Activated gamma-delta T cell (primary cell): ENCODE results near the gene PPP1R3E.
A peak's percentile ranks its signal among the peaks of the same experiment; 100 is the strongest.

Experiments
- DNase-seq: peaks from one replicate; lab custom pipeline; 2025; lab: John Stamatoyannopoulos, UW

The PPP1R3E gene

GRCh38 chr14:23322568-23323517 lies 20.2 kb upstream of the PPP1R3E start:
- no peak for DNase-seq

- DNase-seq = no peak
These were observed 19.2 kb upstream of the PPP1R3E start for GRCh38 chr14:23321572-23322547.

- DNase-seq = peak; percentile 89
These were observed 18.2 kb upstream of the PPP1R3E start, which contains the start of gene PABPN1 for GRCh38 chr14:23320584-23321571. Gene PABPN1, plus strand, starts transcription at chr14:23321457. Its CDS starts 13 bp downstream, at chr14:23321470.

DNA sequence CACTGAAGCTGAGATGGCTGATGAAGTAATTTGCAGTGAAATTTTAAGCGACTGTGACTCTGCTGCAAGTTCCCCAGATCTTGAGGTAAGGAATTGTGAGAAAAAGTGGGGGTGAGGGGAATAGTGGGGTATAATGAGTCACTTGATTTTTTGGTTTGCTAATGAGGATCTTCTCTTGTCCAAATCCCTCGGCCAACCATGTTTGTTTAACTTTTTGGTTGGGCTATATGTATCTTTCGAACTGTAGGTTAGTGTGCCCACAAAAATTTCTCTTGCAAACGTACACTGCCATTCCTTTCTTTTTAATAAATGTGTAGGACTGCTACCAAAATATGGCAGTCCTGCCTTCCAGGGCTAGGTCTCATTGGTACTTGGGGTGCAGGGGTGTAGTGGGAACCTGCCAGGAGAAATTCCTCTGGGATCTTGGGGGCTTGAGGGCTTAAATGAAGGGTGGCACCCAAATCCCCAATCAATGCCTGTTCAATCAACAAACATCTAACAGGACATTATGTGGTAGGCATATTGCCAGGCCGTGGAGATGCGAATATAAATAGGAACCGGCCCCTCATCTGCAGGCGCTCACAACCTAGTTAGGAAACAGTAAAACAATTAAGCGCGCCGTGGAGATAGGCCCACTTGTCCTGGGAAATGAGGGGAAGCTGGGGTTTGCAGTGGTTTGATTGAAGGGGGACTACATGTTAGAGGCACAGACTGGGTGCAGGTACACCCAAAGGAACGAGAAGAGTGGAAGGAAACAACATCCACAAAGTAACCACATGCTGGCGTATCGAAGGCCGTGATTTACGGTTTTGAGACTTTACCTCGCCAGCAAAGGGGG lies 17.3 kb upstream of the PPP1R3E start:
- DNase-seq = no peak

- DNase-seq = no peak
These were observed 13.6 kb upstream of the PPP1R3E start for GRCh38 chr14:23316300-23316699.

- DNase-seq = no peak
These were observed 7.9 kb upstream of the PPP1R3E start for GRCh38 chr14:23310546-23310945.

- DNase-seq = no peak
These were observed 6.2 kb upstream of the PPP1R3E start for GRCh38 chr14:23308721-23309445.

GRCh38 chr14:23307687-23308644 lies 5.3 kb upstream of the PPP1R3E start:
- no peak for DNase-seq

DNA sequence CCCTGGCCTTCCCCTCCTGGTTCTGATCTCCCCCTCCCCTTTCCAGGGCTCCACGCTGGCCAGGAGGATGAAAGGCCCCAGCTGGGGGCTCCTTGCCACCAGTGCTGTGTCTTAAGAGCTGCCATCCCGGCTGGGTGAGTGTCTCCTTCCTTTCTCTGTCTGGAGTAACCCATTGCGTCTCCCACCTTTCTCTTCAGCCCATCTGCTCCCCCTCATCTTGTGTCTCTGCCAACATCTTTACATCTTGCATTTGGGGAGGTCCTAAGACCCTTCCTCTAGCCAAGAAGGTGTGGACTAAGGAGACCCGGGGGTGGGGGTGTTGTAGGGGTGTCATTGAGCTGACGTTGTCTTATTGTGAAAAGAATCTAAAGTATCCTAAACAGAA lies 4.5 kb upstream of the PPP1R3E start:
- no peak for DNase-seq

- DNase-seq = no peak
These were observed 3.9 kb upstream of the PPP1R3E start, which contains the start of gene BCL2L2 for GRCh38 chr14:23306412-23307145. Gene BCL2L2, plus strand, starts transcription at chr14:23306833. Its CDS starts 935 bp downstream, at chr14:23307768.

DNA sequence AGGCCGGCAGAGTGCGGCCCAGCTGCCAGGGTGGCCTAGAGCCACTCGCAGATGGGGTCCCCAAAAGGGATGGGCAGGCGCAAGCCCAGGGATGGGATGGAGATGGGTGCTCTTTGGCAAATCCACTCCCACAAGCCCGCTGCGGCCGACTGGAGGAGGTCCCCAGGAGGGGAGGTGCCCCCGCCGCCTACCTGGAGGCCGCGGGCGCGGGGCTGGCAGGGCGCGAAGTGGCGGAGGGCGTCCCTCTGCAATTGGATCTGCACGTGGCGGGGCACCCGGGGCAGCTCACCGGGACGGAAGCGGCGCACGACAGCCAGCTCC lies 730 bp downstream of the PPP1R3E start:
- peak; percentile 67 for DNase-seq

DNA sequence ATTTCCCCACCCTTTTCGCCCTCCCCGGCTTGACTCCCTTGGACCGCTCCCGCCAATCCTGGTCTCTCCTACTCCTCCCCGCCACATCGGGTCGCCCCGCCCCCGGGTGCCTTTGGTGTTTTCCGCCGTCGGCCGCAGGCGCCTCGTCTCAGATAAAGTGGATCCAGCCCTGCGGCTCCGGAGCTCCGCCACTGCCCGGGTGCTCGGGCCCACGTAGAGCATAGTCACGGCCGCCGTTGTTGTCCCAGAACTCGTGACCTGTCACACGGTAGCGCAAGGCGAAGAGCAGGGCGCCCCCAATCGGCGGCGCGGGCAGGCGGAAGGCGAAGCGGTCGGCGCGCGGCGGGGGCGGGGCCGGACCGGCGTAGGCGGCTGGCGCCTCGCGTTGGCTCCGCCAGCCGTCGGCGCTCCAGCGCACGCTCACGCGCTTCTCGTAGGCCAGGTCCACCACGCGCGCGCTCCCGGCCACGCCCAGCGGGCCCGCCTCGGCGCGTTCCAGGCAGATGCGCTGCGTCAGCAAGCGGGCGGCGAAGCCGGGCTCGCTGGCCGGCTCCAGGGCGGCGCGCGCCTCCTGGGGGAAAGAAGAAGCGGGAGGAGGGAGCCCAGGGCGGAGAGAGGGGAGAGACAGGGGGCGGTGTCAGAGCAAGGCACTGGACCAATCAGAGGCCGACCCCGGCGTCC lies 1.2 kb downstream of the PPP1R3E start:
- DNase-seq = peak; percentile 97

DNA sequence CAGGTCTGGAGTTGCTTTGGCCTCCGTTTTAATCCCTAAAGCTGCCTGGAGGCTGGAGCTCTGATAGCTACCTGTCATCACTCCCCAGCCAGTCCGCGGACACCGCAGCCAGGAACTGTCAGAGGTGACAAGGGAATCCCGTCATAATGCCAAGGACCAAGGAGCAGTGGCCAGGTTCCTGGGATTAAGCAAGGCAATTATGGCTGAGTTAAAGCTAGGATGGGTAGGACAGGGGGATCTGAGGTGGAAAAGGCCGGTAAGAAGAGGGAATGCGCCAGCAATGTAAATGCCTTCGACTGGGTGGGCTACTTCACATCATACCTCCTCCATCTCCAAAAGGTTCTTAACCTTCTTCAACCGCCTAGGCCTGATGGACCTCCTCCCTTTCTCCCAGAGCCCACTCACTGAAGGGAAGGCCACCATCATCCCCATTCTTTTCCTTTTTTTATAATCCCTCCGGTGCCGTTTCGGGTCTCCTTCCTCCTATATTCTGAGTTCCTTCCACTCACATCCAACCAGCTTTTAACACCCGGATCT lies 1.9 kb downstream of the PPP1R3E start:
- no peak for DNase-seq

GRCh38 chr14:23299986-23300686 lies 2.5 kb downstream of the PPP1R3E start:
- no peak for DNase-seq

DNA sequence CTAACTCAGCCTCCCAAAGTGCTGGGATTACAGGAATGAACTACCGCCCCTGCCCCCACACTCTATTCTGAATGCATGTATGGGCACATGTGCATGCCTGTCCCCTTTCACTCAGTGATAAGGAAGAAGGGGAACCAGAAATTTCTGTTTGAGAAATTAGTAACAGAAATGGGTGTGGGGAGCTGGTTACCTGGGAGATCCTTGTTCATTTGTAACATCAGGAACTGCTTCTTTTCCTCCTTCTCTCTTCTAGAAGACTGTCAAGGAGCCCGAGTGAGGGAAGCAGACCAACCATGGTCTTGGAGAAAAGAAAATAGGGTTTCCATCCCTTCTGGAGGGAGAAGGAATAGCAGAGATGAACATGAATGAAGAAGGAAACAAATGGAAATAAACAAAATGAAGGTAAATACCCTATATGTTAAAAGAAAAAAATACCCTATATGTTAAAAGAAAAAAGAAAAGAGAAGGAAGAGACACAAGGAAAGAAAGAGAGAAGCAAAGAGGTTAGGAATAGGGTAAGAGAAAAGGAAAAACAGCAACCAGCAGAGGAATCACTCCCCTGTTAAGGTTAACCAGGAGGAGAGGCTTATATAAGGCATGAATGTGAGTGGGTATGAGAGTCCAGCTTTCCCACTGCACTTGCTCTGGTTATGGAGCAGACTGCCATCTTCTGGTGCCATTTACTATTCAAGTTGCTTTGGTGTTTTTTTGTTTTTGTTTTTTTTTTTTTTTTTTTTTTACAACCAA lies 3.3 kb downstream of the PPP1R3E start:
- no peak for DNase-seq
